Measurements from ENCODE around the gene MAP3K21. TPM values are rescaled to one million over a fixed set of nuclear protein-coding genes. Genes with fewer than 3 reads are reported as not detected.

MAP3K21 gene
- 0.52 TPM for total RNA-seq

- Histone ChIP-seq H3K27ac (ENCODE audit: low read depth, low read length) (no peak within 1 kb of the TSS), H3K4me3 (ENCODE audit: low read length in 3 of 3) (peak within 1 kb of the TSS; percentile 48 to 71 (median 69)), H3K27me3 (ENCODE audit: control insufficient read depth in 3 of 3, insufficient read depth in 3 of 3, low read length in 3 of 3) (peaks cover 4 to 20% (median 4%) of the 10 kb centered on the region in 3 donors), H3K9ac (ENCODE audit: low read depth in 1 of 3, low read length in 3 of 3) (peak within 1 kb of the TSS in 1 of 3 donors; percentile 25), H3K36me3 (ENCODE audit: control insufficient read depth in 3 of 3, insufficient read depth in 3 of 3, low read length in 3 of 3) (no peaks in the 10 kb centered on the region), H3K4me1 (ENCODE audit: control insufficient read depth in 3 of 3, insufficient read depth in 3 of 3, low read length in 3 of 3) (peaks cover 6 to 14% (median 11%) of the 10 kb centered on the region in 3 donors), H3K9me3 (ENCODE audit: control insufficient read depth in 3 of 3, low read length in 3 of 3) (no peaks in the 10 kb centered on the region)
These were observed at the start of gene MAP3K21 for GRCh38 chr1:233327651-233328141. MAP3K21 (plus strand) TSS chr1:233327724; CDS start chr1:233328029, 305 bp downstream.

GRCh38 chr1:233278631-233279030 is 48.9 kb upstream of the MAP3K21 start:
- H3K4me3 ChIP-seq (ENCODE audit: low read length in 3 of 3) = no peak overlapping the region
- no peaks in the 10 kb centered on the region for H3K36me3 ChIP-seq (ENCODE audit: control insufficient read depth in 3 of 3, insufficient read depth in 3 of 3, low read length in 3 of 3)
- no peaks in the 10 kb centered on the region for H3K4me1 ChIP-seq (ENCODE audit: control insufficient read depth in 3 of 3, insufficient read depth in 3 of 3, low read length in 3 of 3)
- no peaks in the 10 kb centered on the region for H3K9me3 ChIP-seq (ENCODE audit: control insufficient read depth in 3 of 3, low read length in 3 of 3)
- no peak overlapping the region for H3K27ac ChIP-seq (ENCODE audit: low read depth, low read length)
- no peak overlapping the region for H3K9ac ChIP-seq (ENCODE audit: low read depth in 1 of 3, low read length in 3 of 3)
- H3K27me3 ChIP-seq (ENCODE audit: control insufficient read depth in 3 of 3, insufficient read depth in 3 of 3, low read length in 3 of 3) = no peaks in the 10 kb centered on the region

- Histone ChIP-seq H3K27ac (ENCODE audit: low read depth, low read length) (no peak overlapping the region), H3K4me3 (ENCODE audit: low read length in 3 of 3) (no peak overlapping the region), H3K36me3 (ENCODE audit: control insufficient read depth in 3 of 3, insufficient read depth in 3 of 3, low read length in 3 of 3) (no peaks in the 10 kb centered on the region), H3K4me1 (ENCODE audit: control insufficient read depth in 3 of 3, insufficient read depth in 3 of 3, low read length in 3 of 3) (no peaks in the 10 kb centered on the region), H3K9me3 (ENCODE audit: control insufficient read depth in 3 of 3, low read length in 3 of 3) (no peaks in the 10 kb centered on the region), H3K27me3 (ENCODE audit: control insufficient read depth in 3 of 3, insufficient read depth in 3 of 3, low read length in 3 of 3) (no peaks in the 10 kb centered on the region), H3K9ac (ENCODE audit: low read depth in 1 of 3, low read length in 3 of 3) (no peak overlapping the region)
These were observed 47.6 kb upstream of the MAP3K21 start for GRCh38 chr1:233279971-233280370.

GRCh38 chr1:233281711-233282581 is 45.6 kb upstream of the MAP3K21 start:
- H3K27me3 ChIP-seq (ENCODE audit: control insufficient read depth in 3 of 3, insufficient read depth in 3 of 3, low read length in 3 of 3) = no peaks in the 10 kb centered on the region
- no peaks in the 10 kb centered on the region for H3K9me3 ChIP-seq (ENCODE audit: control insufficient read depth in 3 of 3, low read length in 3 of 3)
- H3K9ac ChIP-seq (ENCODE audit: low read depth in 1 of 3, low read length in 3 of 3) = no peak overlapping the region
- H3K4me3 ChIP-seq (ENCODE audit: low read length in 3 of 3) = no peak overlapping the region
- H3K4me1 ChIP-seq (ENCODE audit: control insufficient read depth in 3 of 3, insufficient read depth in 3 of 3, low read length in 3 of 3) = no peaks in the 10 kb centered on the region
- no peaks in the 10 kb centered on the region for H3K36me3 ChIP-seq (ENCODE audit: control insufficient read depth in 3 of 3, insufficient read depth in 3 of 3, low read length in 3 of 3)
- H3K27ac ChIP-seq (ENCODE audit: low read depth, low read length) = no peak overlapping the region

- Histone ChIP-seq H3K36me3 (ENCODE audit: control insufficient read depth in 3 of 3, insufficient read depth in 3 of 3, low read length in 3 of 3) (no peaks in the 10 kb centered on the region), H3K27ac (ENCODE audit: low read depth, low read length) (no peak overlapping the region), H3K4me3 (ENCODE audit: low read length in 3 of 3) (no peak overlapping the region), H3K4me1 (ENCODE audit: control insufficient read depth in 3 of 3, insufficient read depth in 3 of 3, low read length in 3 of 3) (no peaks in the 10 kb centered on the region), H3K9me3 (ENCODE audit: control insufficient read depth in 3 of 3, low read length in 3 of 3) (no peaks in the 10 kb centered on the region), H3K9ac (ENCODE audit: low read depth in 1 of 3, low read length in 3 of 3) (no peak overlapping the region), H3K27me3 (ENCODE audit: control insufficient read depth in 3 of 3, insufficient read depth in 3 of 3, low read length in 3 of 3) (no peaks in the 10 kb centered on the region)
These were observed 45.0 kb upstream of the MAP3K21 start for GRCh38 chr1:233282582-233282886.

- H3K4me3 ChIP-seq (ENCODE audit: low read length in 3 of 3) = no peak overlapping the region
- no peak overlapping the region for H3K9ac ChIP-seq (ENCODE audit: low read depth in 1 of 3, low read length in 3 of 3)
- no peaks in the 10 kb centered on the region for H3K9me3 ChIP-seq (ENCODE audit: control insufficient read depth in 3 of 3, low read length in 3 of 3)
- H3K4me1 ChIP-seq (ENCODE audit: control insufficient read depth in 3 of 3, insufficient read depth in 3 of 3, low read length in 3 of 3) = peaks cover 0 to 2% (median 0%) of the 10 kb centered on the region in 3 donors
- no peak overlapping the region for H3K27ac ChIP-seq (ENCODE audit: low read depth, low read length)
- H3K27me3 ChIP-seq (ENCODE audit: control insufficient read depth in 3 of 3, insufficient read depth in 3 of 3, low read length in 3 of 3) = peaks cover 0 to under 1% (median 0%) of the 10 kb centered on the region in 3 donors
- H3K36me3 ChIP-seq (ENCODE audit: control insufficient read depth in 3 of 3, insufficient read depth in 3 of 3, low read length in 3 of 3) = no peaks in the 10 kb centered on the region
These were observed 37.8 kb upstream of the MAP3K21 start for GRCh38 chr1:233289676-233290075.

GRCh38 chr1:233290396-233291034 is 37.0 kb upstream of the MAP3K21 start:
- Histone ChIP-seq H3K9me3 (ENCODE audit: control insufficient read depth in 3 of 3, low read length in 3 of 3) (no peaks in the 10 kb centered on the region), H3K36me3 (ENCODE audit: control insufficient read depth in 3 of 3, insufficient read depth in 3 of 3, low read length in 3 of 3) (no peaks in the 10 kb centered on the region), H3K4me1 (ENCODE audit: control insufficient read depth in 3 of 3, insufficient read depth in 3 of 3, low read length in 3 of 3) (peaks cover 3 to 7% (median 4%) of the 10 kb centered on the region in 3 donors), H3K9ac (ENCODE audit: low read depth in 1 of 3, low read length in 3 of 3) (no peak overlapping the region), H3K27me3 (ENCODE audit: control insufficient read depth in 3 of 3, insufficient read depth in 3 of 3, low read length in 3 of 3) (peaks cover 4 to 8% (median 4%) of the 10 kb centered on the region in 3 donors), H3K4me3 (ENCODE audit: low read length in 3 of 3) (no peak overlapping the region), H3K27ac (ENCODE audit: low read depth, low read length) (no peak overlapping the region)

GRCh38 chr1:233293556-233294446 is 33.7 kb upstream of the MAP3K21 start:
- Histone ChIP-seq H3K27me3 (ENCODE audit: control insufficient read depth in 3 of 3, insufficient read depth in 3 of 3, low read length in 3 of 3) (peaks cover 7 to 18% (median 13%) of the 10 kb centered on the region in 3 donors), H3K27ac (ENCODE audit: low read depth, low read length) (no peak overlapping the region), H3K4me1 (ENCODE audit: control insufficient read depth in 3 of 3, insufficient read depth in 3 of 3, low read length in 3 of 3) (peaks cover 3 to 7% (median 4%) of the 10 kb centered on the region in 3 donors), H3K4me3 (ENCODE audit: low read length in 3 of 3) (no peak overlapping the region), H3K36me3 (ENCODE audit: control insufficient read depth in 3 of 3, insufficient read depth in 3 of 3, low read length in 3 of 3) (no peaks in the 10 kb centered on the region), H3K9ac (ENCODE audit: low read depth in 1 of 3, low read length in 3 of 3) (no peak overlapping the region), H3K9me3 (ENCODE audit: control insufficient read depth in 3 of 3, low read length in 3 of 3) (no peaks in the 10 kb centered on the region)

- Histone ChIP-seq H3K9me3 (ENCODE audit: control insufficient read depth in 3 of 3, low read length in 3 of 3) (no peaks in the 10 kb centered on the region), H3K27ac (ENCODE audit: low read depth, low read length) (peak overlapping the region; percentile 36), H3K4me3 (ENCODE audit: low read length in 3 of 3) (peak overlapping the region; percentile 31 to 65 (median 62)), H3K27me3 (ENCODE audit: control insufficient read depth in 3 of 3, insufficient read depth in 3 of 3, low read length in 3 of 3) (peaks cover 11 to 18% (median 13%) of the 10 kb centered on the region in 3 donors), H3K4me1 (ENCODE audit: control insufficient read depth in 3 of 3, insufficient read depth in 3 of 3, low read length in 3 of 3) (peaks cover 3 to 7% (median 4%) of the 10 kb centered on the region in 3 donors), H3K9ac (ENCODE audit: low read depth in 1 of 3, low read length in 3 of 3) (peak overlapping the region in 2 of 3 donors; percentile 14 to 35), H3K36me3 (ENCODE audit: control insufficient read depth in 3 of 3, insufficient read depth in 3 of 3, low read length in 3 of 3) (no peaks in the 10 kb centered on the region)
These were observed 32.6 kb upstream of the MAP3K21 start for GRCh38 chr1:233294913-233295236.

Measured in skeletal muscle tissue (tissue), 4 donors.